CD4-positive, alpha-beta T cell (primary cell): ENCODE data around the gene PIAS4. TPM values are rescaled to one million over a fixed set of nuclear protein-coding genes. Genes with fewer than 3 reads are reported as not detected.

Source experiments
- ATAC-seq: fragments of 200-7000 bp; cut with Tn5 transposase; one replicate; pipeline ENCODE4 v1.10.0; 2022; ENCODE audit warnings: mild to moderate bottlenecking; ENCODE audit not compliant: poor library complexity
- CTCF ChIA-PET: fragments of 350-600 bp; sonication (Branson Sonifier 250); formaldehyde crosslinking; loops from one replicate; lab custom pipeline; 2021; ENCODE audit warnings: antibody characterized with exemption, inconsistent platforms; lab: Charles Lee
- POLR2A ChIA-PET: fragments of 350-600 bp; sonication (Branson Sonifier 250); formaldehyde crosslinking; loops from one replicate; lab custom pipeline; 2021; ENCODE audit warnings: antibody characterized with exemption, inconsistent platforms; lab: Charles Lee
- DNase-seq, 14 experiments: peaks; one replicate each; pipeline ENCODE4 v3.0.0-alpha.2; 2013 to 2020; ENCODE audit warnings: mixed read lengths in 2 of 14
- H3K27ac ChIP-seq, 2 donors: one replicate each; pipeline versions ENCODE4 v1.5.1 to v1.7.0; 2013; ENCODE audit warnings: low read length in 2 of 2, low read depth in 1 of 2, mild to moderate bottlenecking in 1 of 2
- H3K27me3 ChIP-seq, 2 experiments: 1 replicate in 1 of 2; 2 replicates in 1 of 2; pipeline versions ENCODE4 v1.6.1 to v1.7.0; 2013; ENCODE audit warnings: low read length in 2 of 2, control low read depth in 1 of 2, mild to moderate bottlenecking in 1 of 2, moderate library complexity in 1 of 2; ENCODE audit not compliant: insufficient read depth in 2 of 2, control insufficient read depth in 1 of 2
- H3K36me3 ChIP-seq: one replicate; pipeline ENCODE4 v1.6.1; 2013; ENCODE audit warnings: low read length, control low read depth; ENCODE audit not compliant: insufficient read depth
- H3K4me1 ChIP-seq: one replicate; pipeline ENCODE4 v1.6.1; 2013; ENCODE audit warnings: low read length, control low read depth; ENCODE audit not compliant: insufficient read depth
- H3K4me3 ChIP-seq: one replicate; pipeline ENCODE4 v1.5.1; 2013; ENCODE audit warnings: mild to moderate bottlenecking, low read length, moderate library complexity
- H3K9me3 ChIP-seq, 2 experiments: 1 replicate in 1 of 2; 2 replicates in 1 of 2; pipeline versions ENCODE4 v1.6.1 to v1.7.0; 2013; ENCODE audit warnings: low read length in 2 of 2, mild to moderate bottlenecking in 2 of 2, control low read depth in 1 of 2, moderate library complexity in 1 of 2; ENCODE audit not compliant: control insufficient read depth in 1 of 2, insufficient read depth in 1 of 2
- H3K27ac Mint-ChIP-seq: one replicate; pipeline ENCODE4 v1.8.0; 2020; ENCODE audit warnings: mixed read lengths
- H3K27me3 Mint-ChIP-seq: one replicate; pipeline ENCODE4 v1.8.0; 2021; ENCODE audit warnings: mixed read lengths
- H3K36me3 Mint-ChIP-seq: one replicate; pipeline ENCODE4 v1.8.0; 2021; ENCODE audit warnings: low read depth, mixed read lengths
- H3K4me1 Mint-ChIP-seq: one replicate; pipeline ENCODE4 v1.8.0; 2021; ENCODE audit warnings: low read depth, mixed read lengths
- H3K4me3 Mint-ChIP-seq: one replicate; pipeline ENCODE4 v1.8.0; 2020; ENCODE audit warnings: mild to moderate bottlenecking, mixed read lengths
- H3K9me3 Mint-ChIP-seq: one replicate; pipeline ENCODE4 v1.8.0; 2020; ENCODE audit warnings: mixed read lengths
- intact Hi-C, 2 experiments: fragments of 100-400 bp; cut with DNase I in 1 of 2; cut with micrococcal nuclease in 1 of 2; formaldehyde crosslinking; loops; one replicate each; pipeline versions ENCODE4 v1.15.1 to v1.9.0; 2023 to 2025; cut with DNase I, micrococcal nuclease
- total RNA-seq, 174 experiments: library from RNA in 2 of 174; stranded (reverse) in 2 of 174; gene quantifications; one replicate each; pipeline ENCODE4 v1.2.3 and lab custom pipeline; 2021 to 2026
- TF ChIP-seq, protein P1 (sequence below): fragments of 200-600 bp; IDR thresholded peaks from one replicate; pipeline ENCODE4 v1.8.0; 2022; ENCODE audit warnings: antibody characterized with exemption, mild to moderate bottlenecking

Gene PIAS4
- total RNA-seq, 2 experiments from 2014 or later = 14.5 to 16.5 TPM

DNA sequence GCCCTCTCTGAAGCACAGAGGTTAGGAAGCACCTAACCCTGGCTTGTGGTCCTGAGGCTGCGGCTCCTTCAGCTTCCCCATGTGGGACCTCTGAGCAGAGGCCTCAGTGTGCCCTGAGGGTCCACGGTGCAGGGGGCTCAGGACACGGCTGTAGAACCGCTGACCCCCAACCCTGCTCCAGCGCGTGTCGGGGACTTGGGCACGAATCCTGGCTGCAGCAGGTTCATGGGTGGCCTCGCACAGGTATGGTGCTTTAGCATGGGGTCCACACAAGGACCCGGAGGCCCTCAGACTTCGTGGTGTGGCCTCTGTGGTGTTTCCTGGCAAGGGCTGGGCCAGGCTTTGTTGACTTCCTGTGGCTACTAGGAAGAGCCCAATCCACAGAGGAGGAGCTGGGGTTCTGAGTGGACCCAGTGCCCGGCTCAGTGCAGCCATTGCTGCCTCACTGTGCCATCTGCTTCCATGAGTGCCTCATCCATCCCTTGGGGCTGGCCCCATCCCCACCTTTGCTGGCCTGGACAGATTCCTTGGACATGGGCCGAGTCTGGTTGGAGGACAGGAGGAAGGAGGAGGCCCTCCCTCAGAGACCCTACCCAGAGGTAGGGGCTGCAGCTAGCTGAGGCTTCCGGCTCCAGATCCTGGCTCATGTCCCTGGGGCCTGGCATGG, 34.7 kb downstream of the PIAS4 start:
- Mint-ChIP-seq H3K9me3 (no peaks in the 10 kb centered on the region), H3K27me3 (no peaks in the 10 kb centered on the region), H3K4me1 (peaks cover 7% of the 10 kb centered on the region), H3K27ac (no peak overlapping the region), H3K36me3 (peaks cover 23% of the 10 kb centered on the region), H3K4me3 (no peak overlapping the region)
- Histone ChIP-seq H3K4me1 (peaks cover 14% of the 10 kb centered on the region), H3K9me3 (no peaks in the 10 kb centered on the region), H3K27me3 (no peaks in the 10 kb centered on the region), H3K36me3 (peaks cover 34% of the 10 kb centered on the region), H3K27ac (no peak overlapping the region), H3K4me3 (no peak overlapping the region)
- ChIA-PET CTCF (interaction anchor here (1.4 kb wide), 1 partner anchor 98 kb away, joined by 6 read pairs; no protein-coding TSS in a partner anchor), POLR2A (interaction anchor here (1.7 kb wide), 1 partner anchor 57 kb away, joined by 4 read pairs; the partner anchor contains the start of gene EEF2)
- no peak for DNase-seq
- TF ChIP-seq, protein P1, sequence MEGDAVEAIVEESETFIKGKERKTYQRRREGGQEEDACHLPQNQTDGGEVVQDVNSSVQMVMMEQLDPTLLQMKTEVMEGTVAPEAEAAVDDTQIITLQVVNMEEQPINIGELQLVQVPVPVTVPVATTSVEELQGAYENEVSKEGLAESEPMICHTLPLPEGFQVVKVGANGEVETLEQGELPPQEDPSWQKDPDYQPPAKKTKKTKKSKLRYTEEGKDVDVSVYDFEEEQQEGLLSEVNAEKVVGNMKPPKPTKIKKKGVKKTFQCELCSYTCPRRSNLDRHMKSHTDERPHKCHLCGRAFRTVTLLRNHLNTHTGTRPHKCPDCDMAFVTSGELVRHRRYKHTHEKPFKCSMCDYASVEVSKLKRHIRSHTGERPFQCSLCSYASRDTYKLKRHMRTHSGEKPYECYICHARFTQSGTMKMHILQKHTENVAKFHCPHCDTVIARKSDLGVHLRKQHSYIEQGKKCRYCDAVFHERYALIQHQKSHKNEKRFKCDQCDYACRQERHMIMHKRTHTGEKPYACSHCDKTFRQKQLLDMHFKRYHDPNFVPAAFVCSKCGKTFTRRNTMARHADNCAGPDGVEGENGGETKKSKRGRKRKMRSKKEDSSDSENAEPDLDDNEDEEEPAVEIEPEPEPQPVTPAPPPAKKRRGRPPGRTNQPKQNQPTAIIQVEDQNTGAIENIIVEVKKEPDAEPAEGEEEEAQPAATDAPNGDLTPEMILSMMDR = no peak
- intact Hi-C loops = no loop called here
- no peak for ATAC-seq

DNA sequence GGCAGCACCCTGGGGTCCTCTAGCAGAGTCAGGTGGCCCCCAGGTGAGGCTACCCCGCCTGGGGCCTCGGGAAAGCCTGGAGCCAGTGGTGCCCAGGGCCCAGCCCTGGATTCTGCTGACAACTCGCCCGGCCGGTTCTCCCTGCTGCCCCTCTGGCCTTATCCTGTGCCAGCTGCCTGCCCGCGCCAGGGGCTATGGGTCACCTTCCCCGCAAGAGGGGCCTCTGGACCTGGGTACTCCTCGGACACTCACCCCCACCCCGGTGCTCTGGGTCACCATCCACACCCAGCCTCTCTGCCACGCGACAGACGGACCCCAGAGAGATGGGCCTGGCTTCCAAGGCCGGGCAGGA, 35.2 kb downstream of the PIAS4 start:
- POLR2A ChIA-PET = no interaction called here
- intact Hi-C loops = no loop called here

DNA sequence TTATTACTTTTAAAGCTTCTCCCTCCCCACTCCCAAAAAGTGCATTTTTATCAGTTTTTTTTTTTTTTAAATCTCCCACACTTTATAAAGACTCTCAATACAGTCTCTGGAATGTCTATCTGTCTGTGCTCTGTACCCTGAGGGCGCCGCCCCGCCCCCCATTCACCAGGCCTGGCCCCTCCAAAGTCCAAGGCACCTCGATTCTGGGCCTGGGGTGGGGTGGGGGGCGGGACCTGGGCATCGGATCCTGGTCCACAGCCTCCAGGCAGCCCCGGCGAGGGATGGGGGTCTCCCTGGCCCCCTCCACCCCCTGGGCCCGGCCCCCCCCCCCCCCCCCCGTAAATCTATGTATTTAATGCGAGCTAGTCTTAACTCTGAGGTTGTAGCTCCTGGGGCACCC, 35.9 kb downstream of the PIAS4 start:
- Histone ChIP-seq H3K9me3 (no peaks in the 10 kb centered on the region), H3K27ac (no peak overlapping the region), H3K36me3 (peaks cover 38% of the 10 kb centered on the region), H3K4me3 (no peak overlapping the region), H3K27me3 (no peaks in the 10 kb centered on the region), H3K4me1 (peaks cover 14% of the 10 kb centered on the region)
- POLR2A ChIA-PET = interaction anchor here (0.5 kb wide), 1 partner anchor 21 kb away, joined by 3 read pairs; no protein-coding TSS in a partner anchor
- Mint-ChIP-seq H3K9me3 (no peaks in the 10 kb centered on the region), H3K36me3 (peaks cover 27% of the 10 kb centered on the region), H3K4me1 (peaks cover 7% of the 10 kb centered on the region), H3K4me3 (no peak overlapping the region), H3K27me3 (no peaks in the 10 kb centered on the region), H3K27ac (no peak overlapping the region)
- intact Hi-C loops = no loop called here
- DNase-seq (no peak), ATAC-seq (no peak)
- CTCF ChIA-PET = no interaction called here
- TF ChIP-seq, protein P1 = no peak

More for the DNA sequence above, 35.2 kb downstream of the PIAS4 start:
- H3K27ac Mint-ChIP-seq = no peak overlapping the region
- DNase-seq = no peak
- no peak for ATAC-seq
- no peak overlapping the region for H3K4me3 Mint-ChIP-seq
- TF ChIP-seq, protein P1 = no peak
- H3K27me3 Mint-ChIP-seq = no peaks in the 10 kb centered on the region
- H3K4me1 ChIP-seq = peaks cover 14% of the 10 kb centered on the region
- peaks cover 27% of the 10 kb centered on the region for H3K36me3 Mint-ChIP-seq
- H3K27ac ChIP-seq = no peak overlapping the region
- H3K27me3 ChIP-seq = no peaks in the 10 kb centered on the region
- peaks cover 34% of the 10 kb centered on the region for H3K36me3 ChIP-seq
- H3K4me3 ChIP-seq = no peak overlapping the region
- CTCF ChIA-PET = no interaction called here
- H3K9me3 Mint-ChIP-seq = no peaks in the 10 kb centered on the region
- no peaks in the 10 kb centered on the region for H3K9me3 ChIP-seq
- peaks cover 7% of the 10 kb centered on the region for H3K4me1 Mint-ChIP-seq
